Erythroblast (primary cell): ENCODE results near the gene MAP1LC3B2.

Experiments
- GATA1 ChIP-seq: IDR thresholded peaks from 2 replicates; pipeline ENCODE4 v1.6.1; 2011; ENCODE audit warnings: low read depth, mild to moderate bottlenecking, control low read depth, low read length, moderate library complexity
- POLR2A ChIP-seq: IDR thresholded peaks from 2 replicates; pipeline ENCODE4 v1.6.1; 2011; ENCODE audit warnings: mild to moderate bottlenecking, low read length

- TF ChIP-seq POLR2A (no peak), GATA1 (no peak)
Measured at GRCh38 chr12:116538682-116539305, 20.4 kb upstream of the MAP1LC3B2 start.
